Nephron progenitor cell (in vitro differentiated cells): ENCODE data around the gene DRAXIN.

Source experiments
- DNase-seq: peaks from one replicate; pipeline ENCODE4 v3.0.0; 2021
- H3K27ac Mint-ChIP-seq: 2 replicates; pipeline ENCODE4 v1.8.0; 2021; ENCODE audit warnings: mild to moderate bottlenecking, moderate library complexity, mixed read lengths
- H3K27me3 Mint-ChIP-seq: 2 replicates; pipeline ENCODE4 v1.8.0; 2021; ENCODE audit warnings: mild to moderate bottlenecking, low read depth, mixed read lengths; ENCODE audit not compliant: poor library complexity
- H3K36me3 Mint-ChIP-seq: 2 replicates; pipeline ENCODE4 v1.8.0; 2021; ENCODE audit warnings: low read depth, mixed read lengths
- H3K4me1 Mint-ChIP-seq: 2 replicates; pipeline ENCODE4 v1.8.0; 2021; ENCODE audit warnings: mixed read lengths
- H3K4me3 Mint-ChIP-seq: 2 replicates; pipeline ENCODE4 v1.8.0; 2021; ENCODE audit warnings: mild to moderate bottlenecking, moderate library complexity, mixed read lengths
- H3K9me3 Mint-ChIP-seq: 2 replicates; pipeline ENCODE4 v1.8.0; 2021; ENCODE audit warnings: mild to moderate bottlenecking, moderate library complexity, mixed read lengths
- TF ChIP-seq, protein P1 (sequence below): fragments of 200-600 bp; sonication (generic); IDR thresholded peaks from 2 replicates; pipeline ENCODE4 v1.5.0; 2021; ENCODE audit warnings: antibody characterized with exemption

DRAXIN gene

DNA sequence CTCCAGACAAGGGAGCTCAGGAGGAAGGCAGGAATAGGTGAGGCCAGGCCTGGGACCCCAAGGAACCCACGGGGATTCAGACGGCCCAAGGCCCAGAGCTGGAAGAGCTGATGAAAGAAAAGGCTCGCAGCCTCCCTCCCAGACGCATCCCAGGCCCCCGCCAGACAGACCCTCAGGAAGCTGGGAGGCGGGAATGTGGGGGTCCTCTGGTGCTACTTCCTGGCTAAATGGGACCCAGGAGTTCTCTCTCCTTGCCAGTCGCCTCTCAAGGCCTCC, 37.7 kb upstream of the DRAXIN start:
- Mint-ChIP-seq H3K36me3 (no peaks in the 10 kb centered on the region), H3K9me3 (no peaks in the 10 kb centered on the region), H3K27me3 (peaks cover 69% of the 10 kb centered on the region), H3K27ac (no peak overlapping the region), H3K4me1 (peaks cover 30% of the 10 kb centered on the region), H3K4me3 (peak overlapping the region; percentile 54)
- TF ChIP-seq, protein P1, sequence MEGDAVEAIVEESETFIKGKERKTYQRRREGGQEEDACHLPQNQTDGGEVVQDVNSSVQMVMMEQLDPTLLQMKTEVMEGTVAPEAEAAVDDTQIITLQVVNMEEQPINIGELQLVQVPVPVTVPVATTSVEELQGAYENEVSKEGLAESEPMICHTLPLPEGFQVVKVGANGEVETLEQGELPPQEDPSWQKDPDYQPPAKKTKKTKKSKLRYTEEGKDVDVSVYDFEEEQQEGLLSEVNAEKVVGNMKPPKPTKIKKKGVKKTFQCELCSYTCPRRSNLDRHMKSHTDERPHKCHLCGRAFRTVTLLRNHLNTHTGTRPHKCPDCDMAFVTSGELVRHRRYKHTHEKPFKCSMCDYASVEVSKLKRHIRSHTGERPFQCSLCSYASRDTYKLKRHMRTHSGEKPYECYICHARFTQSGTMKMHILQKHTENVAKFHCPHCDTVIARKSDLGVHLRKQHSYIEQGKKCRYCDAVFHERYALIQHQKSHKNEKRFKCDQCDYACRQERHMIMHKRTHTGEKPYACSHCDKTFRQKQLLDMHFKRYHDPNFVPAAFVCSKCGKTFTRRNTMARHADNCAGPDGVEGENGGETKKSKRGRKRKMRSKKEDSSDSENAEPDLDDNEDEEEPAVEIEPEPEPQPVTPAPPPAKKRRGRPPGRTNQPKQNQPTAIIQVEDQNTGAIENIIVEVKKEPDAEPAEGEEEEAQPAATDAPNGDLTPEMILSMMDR, result no peak
- DNase-seq, result no peak

DNA sequence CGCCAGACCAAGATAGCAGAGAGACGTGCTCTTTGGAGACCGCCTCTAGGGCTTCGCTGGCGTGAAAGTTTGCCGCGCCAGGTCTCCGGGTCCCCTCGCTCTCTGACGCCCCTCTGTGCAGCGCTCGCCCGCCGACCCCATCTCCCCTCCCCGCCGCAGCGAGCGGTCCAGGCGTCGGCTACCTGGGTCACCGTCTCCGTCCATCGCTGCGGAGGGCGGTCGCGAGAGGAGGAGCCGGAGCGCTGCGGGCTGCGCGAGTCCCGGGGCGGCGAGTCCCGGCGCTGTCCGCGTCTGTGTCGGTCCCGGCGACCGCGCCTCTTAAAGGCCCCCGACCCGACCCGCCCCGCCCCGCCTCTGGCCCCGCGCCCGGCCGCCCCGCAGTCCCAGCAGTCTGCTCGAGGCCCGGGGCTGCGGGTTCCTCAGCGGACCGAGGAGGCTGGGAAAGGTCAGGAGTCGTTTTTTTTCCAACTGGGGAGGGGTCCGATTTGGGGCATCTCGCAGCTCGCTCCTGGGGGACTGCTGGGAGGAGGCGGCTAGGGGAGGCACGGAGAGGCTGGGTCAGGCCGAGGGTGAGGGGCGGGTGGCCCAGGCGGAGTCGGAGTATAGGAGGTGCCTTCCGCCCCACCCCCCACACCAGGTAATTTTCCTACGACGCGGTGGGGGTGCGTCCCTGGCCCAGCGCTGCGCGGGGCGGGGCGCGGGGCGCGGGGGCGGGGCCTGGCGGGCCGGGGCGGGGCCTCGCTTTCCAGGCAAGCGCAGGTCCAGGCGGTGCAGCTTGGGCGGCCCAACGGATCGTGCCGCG, 37.2 kb upstream of the DRAXIN start, which contains the start of the genes FBXO2 and FBXO44:
Gene FBXO2, minus strand, starts transcription at position 293 of the 802 bp plus-strand sequence. Its CDS starts 89 bp downstream, at position 204.
Gene FBXO44, plus strand, starts transcription at position 741 of the 802 bp plus-strand sequence. CDS start 959 bp downstream, outside the sequence.
- TF ChIP-seq, protein P1, result no peak
- peak within 1 kb of the TSS; percentile 76 for H3K4me3 Mint-ChIP-seq
- peak; percentile 72 for DNase-seq
- peaks cover 30% of the 10 kb centered on the region for H3K4me1 Mint-ChIP-seq
- no peaks in the 10 kb centered on the region for H3K36me3 Mint-ChIP-seq
- no peak within 1 kb of the TSS for H3K27ac Mint-ChIP-seq
- no peaks in the 10 kb centered on the region for H3K9me3 Mint-ChIP-seq
- H3K27me3 Mint-ChIP-seq, result peaks cover 67% of the 10 kb centered on the region

DNA sequence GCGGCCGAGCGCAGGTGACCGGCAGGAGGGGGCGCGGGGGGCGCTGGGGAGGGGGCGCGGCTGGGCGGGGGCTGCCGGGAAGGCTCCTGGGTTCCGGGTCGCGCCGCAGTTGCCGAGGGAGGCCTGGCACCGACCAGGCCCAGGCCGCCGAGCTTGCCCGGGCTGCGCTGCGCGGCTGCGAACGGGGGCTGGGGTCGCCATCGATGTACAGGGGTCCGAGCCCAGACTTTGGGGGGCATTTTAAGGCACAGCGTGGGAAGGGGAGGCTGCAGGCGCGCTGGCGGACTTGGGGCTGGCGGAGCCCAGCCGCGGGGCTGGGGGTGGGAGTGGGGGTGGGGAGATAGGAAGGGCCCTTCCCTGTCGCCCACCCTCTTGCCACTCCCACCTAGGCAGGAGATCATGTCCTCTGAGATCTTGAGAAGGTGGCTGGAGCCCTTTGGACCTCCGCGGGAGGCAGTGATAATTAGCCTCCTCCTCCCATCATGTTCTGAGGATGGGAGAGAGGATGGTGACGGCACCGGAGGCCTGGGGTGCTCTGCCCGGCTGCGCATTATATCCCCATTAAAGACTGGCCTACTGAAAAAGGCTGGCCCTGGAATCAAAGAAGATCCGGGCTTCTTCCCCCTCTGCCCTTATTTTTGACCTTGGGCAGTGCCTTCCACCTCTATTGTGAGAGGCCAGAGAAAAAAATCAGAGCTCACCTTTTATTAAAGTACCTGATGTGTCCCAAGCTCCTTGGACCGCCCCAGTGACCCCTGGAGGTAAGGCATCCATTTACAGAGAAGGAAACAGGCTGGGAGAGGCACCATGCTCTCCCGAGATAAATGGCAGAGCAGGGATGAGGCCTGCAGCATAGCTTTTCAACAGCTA, 36.3 kb upstream of the DRAXIN start:
- DNase-seq, result no peak
- TF ChIP-seq, protein P1, result no peak
- H3K36me3 Mint-ChIP-seq, result no peaks in the 10 kb centered on the region
- peaks cover 24% of the 10 kb centered on the region for H3K4me1 Mint-ChIP-seq
- peaks cover 59% of the 10 kb centered on the region for H3K27me3 Mint-ChIP-seq
- no peaks in the 10 kb centered on the region for H3K9me3 Mint-ChIP-seq
- H3K4me3 Mint-ChIP-seq, result peak overlapping the region; percentile 75
- no peak overlapping the region for H3K27ac Mint-ChIP-seq

DNA sequence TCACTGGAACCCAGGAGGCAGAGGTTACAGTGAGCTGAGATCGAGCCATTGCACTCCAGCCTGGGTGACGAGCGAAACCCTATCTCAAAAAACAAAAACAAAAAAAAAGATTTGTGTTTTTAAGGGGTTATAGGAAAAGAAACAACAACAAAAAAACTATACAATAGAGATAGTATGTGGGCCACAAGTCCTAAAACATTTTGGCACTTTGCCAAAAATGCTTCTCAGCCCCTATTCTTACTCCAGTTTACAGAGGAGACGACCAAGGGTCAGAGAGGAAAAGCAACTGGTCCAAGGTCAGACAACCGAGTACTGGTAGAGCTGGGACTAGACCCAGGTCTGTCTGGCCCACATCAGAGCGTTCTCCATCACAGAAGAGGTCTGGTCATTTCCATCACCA, 33.9 kb upstream of the DRAXIN start:
- Mint-ChIP-seq H3K4me1 (peaks cover 10% of the 10 kb centered on the region), H3K27ac (no peak overlapping the region), H3K9me3 (no peaks in the 10 kb centered on the region)

DNA sequence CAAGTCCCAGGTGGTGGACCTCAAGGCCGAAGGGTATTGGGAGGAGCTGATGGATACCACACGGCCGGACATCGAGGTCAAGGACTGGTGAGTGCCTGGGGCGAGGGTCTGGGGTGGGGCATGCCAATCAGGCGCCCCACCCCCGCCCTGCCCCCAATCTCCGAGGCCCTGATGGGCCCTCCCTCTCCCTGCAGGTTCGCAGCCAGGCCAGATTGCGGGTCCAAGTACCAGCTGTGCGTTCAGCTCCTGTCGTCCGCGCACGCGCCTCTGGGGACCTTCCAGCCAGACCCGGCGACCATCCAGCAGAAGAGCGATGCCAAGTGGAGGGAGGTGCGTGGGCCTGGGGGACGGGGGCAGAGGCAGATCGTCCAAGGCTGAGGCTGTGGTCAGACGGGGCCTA, 33.0 kb upstream of the DRAXIN start:
- Mint-ChIP-seq H3K27me3 (peaks cover 45% of the 10 kb centered on the region), H3K36me3 (peaks cover 8% of the 10 kb centered on the region), H3K4me3 (no peak overlapping the region), H3K27ac (no peak overlapping the region), H3K4me1 (peaks cover 10% of the 10 kb centered on the region), H3K9me3 (no peaks in the 10 kb centered on the region)
- DNase-seq, result no peak
- TF ChIP-seq, protein P1, result no peak

More for the DNA sequence above, 33.9 kb upstream of the DRAXIN start:
- Mint-ChIP-seq H3K4me3 (no peak overlapping the region), H3K36me3 (peaks cover 8% of the 10 kb centered on the region), H3K27me3 (peaks cover 45% of the 10 kb centered on the region)
- DNase-seq, result no peak
- TF ChIP-seq, protein P1, result no peak
